Glutamatergic neuron (in vitro differentiated cells): ENCODE results near the gene S100A1. TPM values are rescaled to one million over a fixed set of nuclear protein-coding genes. Genes with fewer than 3 reads are reported as not detected.

ENCODE experiments used
- DNase-seq: peaks from one replicate; pipeline ENCODE4 v3.0.0; 2022
- H3K27ac Mint-ChIP-seq: one replicate; pipeline ENCODE4 v1.8.0; 2020; ENCODE audit warnings: mild to moderate bottlenecking, mixed read lengths, inconsistent platforms; ENCODE audit not compliant: unreplicated experiment
- H3K27me3 Mint-ChIP-seq: one replicate; pipeline ENCODE4 v1.8.0; 2020; ENCODE audit warnings: mild to moderate bottlenecking, moderate library complexity, mixed read lengths, inconsistent platforms; ENCODE audit not compliant: unreplicated experiment
- H3K36me3 Mint-ChIP-seq: one replicate; pipeline ENCODE4 v1.8.0; 2020; ENCODE audit warnings: mild to moderate bottlenecking, mixed read lengths, inconsistent platforms; ENCODE audit not compliant: unreplicated experiment
- H3K4me1 Mint-ChIP-seq: one replicate; pipeline ENCODE4 v1.8.0; 2020; ENCODE audit warnings: mild to moderate bottlenecking, low read depth, mixed read lengths, inconsistent platforms; ENCODE audit not compliant: unreplicated experiment
- H3K4me3 Mint-ChIP-seq: one replicate; pipeline ENCODE4 v1.8.0; 2020; ENCODE audit warnings: mild to moderate bottlenecking, mixed read lengths, inconsistent platforms; ENCODE audit not compliant: unreplicated experiment
- H3K9me3 Mint-ChIP-seq: one replicate; pipeline ENCODE4 v1.8.0; 2020; ENCODE audit warnings: mild to moderate bottlenecking, moderate library complexity, mixed read lengths, inconsistent platforms; ENCODE audit not compliant: unreplicated experiment
- CTCF ChIP-seq: fragments of 200-600 bp; sonication (generic); IDR thresholded peaks from one replicate; pipeline ENCODE4 v1.5.0; 2021; ENCODE audit not compliant: partially characterized antibody, unreplicated experiment
- total RNA-seq: library from RNA; stranded (reverse); fragmentation: NEBNext Ultra II Directional; extraction: Animal tissue kit (Norgen Biotek cat#: 25700); gene quantifications from one replicate; pipeline ENCODE4 v1.2.1, GENCODE V29; 2021; ENCODE audit not compliant: unreplicated experiment

The S100A1 gene
- total RNA-seq, 1 donor from 2014 or later = 35.4 TPM

GRCh38 chr1:153626904-153627714 lies 1.1 kb upstream of the S100A1 start, which contains the start of gene S100A13:
Gene S100A13 (minus strand): TSS chr1:153627505. CDS start chr1:153626472, 1,033 bp downstream.
- H3K36me3 Mint-ChIP-seq = peaks cover 11% of the 10 kb centered on the region
- H3K9me3 Mint-ChIP-seq = peaks cover 14% of the 10 kb centered on the region
- peaks cover 13% of the 10 kb centered on the region for H3K27me3 Mint-ChIP-seq
- H3K4me1 Mint-ChIP-seq = peaks cover 35% of the 10 kb centered on the region
- TF ChIP-seq CTCF = peak; percentile 88
- peak within 1 kb of the TSS; percentile 88 for H3K4me3 Mint-ChIP-seq
- DNase-seq = peak; percentile 91
- H3K27ac Mint-ChIP-seq = peak within 1 kb of the TSS; percentile 93

- TF ChIP-seq CTCF = no peak
- H3K4me1 Mint-ChIP-seq = peaks cover 30% of the 10 kb centered on the region
- no peak for DNase-seq
- no peak overlapping the region for H3K4me3 Mint-ChIP-seq
- H3K36me3 Mint-ChIP-seq = peaks cover 10% of the 10 kb centered on the region
- H3K27ac Mint-ChIP-seq = peak overlapping the region; percentile 63
- peaks cover 24% of the 10 kb centered on the region for H3K27me3 Mint-ChIP-seq
- peaks cover 18% of the 10 kb centered on the region for H3K9me3 Mint-ChIP-seq
These were observed 556 bp downstream of the S100A1 start for GRCh38 chr1:153628638-153629342.

GRCh38 chr1:153629343-153629665 lies 1.1 kb downstream of the S100A1 start:
- H3K27ac Mint-ChIP-seq = peak overlapping the region; percentile 68
- H3K4me1 Mint-ChIP-seq = peaks cover 26% of the 10 kb centered on the region
- peaks cover 20% of the 10 kb centered on the region for H3K9me3 Mint-ChIP-seq
- peaks cover 24% of the 10 kb centered on the region for H3K27me3 Mint-ChIP-seq
- peaks cover 5% of the 10 kb centered on the region for H3K36me3 Mint-ChIP-seq
- TF ChIP-seq CTCF = no peak
- no peak for DNase-seq
- no peak overlapping the region for H3K4me3 Mint-ChIP-seq

GRCh38 chr1:153629971-153630370 lies 1.7 kb downstream of the S100A1 start:
- Mint-ChIP-seq H3K27me3 (peaks cover 28% of the 10 kb centered on the region), H3K36me3 (peaks cover 4% of the 10 kb centered on the region), H3K27ac (no peak overlapping the region), H3K4me3 (no peak overlapping the region), H3K9me3 (peaks cover 20% of the 10 kb centered on the region), H3K4me1 (peaks cover 26% of the 10 kb centered on the region)
- TF ChIP-seq CTCF = no peak
- DNase-seq = no peak

GRCh38 chr1:153630384-153630783 lies 2.1 kb downstream of the S100A1 start:
- no peak for TF ChIP-seq CTCF
- DNase-seq = no peak
- peaks cover 4% of the 10 kb centered on the region for H3K36me3 Mint-ChIP-seq
- H3K27me3 Mint-ChIP-seq = peaks cover 28% of the 10 kb centered on the region
- H3K4me3 Mint-ChIP-seq = no peak overlapping the region
- H3K4me1 Mint-ChIP-seq = peaks cover 27% of the 10 kb centered on the region
- H3K9me3 Mint-ChIP-seq = peaks cover 20% of the 10 kb centered on the region
- no peak overlapping the region for H3K27ac Mint-ChIP-seq
